ENCODE data around the gene IQCH.

- no peak for TF ChIP-seq CTCF (optimal IDR thresholded peaks at IDR 0.05 in 1 of 3, IDR thresholded peaks at IDR 0.05 in 1 of 3, conservative IDR thresholded peaks at IDR 0.05 in 1 of 3; ENCODE audit: extremely low read depth in 1 of 3, insufficient read depth in 2 of 3, low read length in 3 of 3)
- TF ChIP-seq EZH2 (IDR thresholded peaks at IDR 0.05; ENCODE audit: low read length): no peak
Measured at GRCh38 chr15:67361100-67361499, 106.5 kb downstream of the IQCH start.
